Posterior vena cava (tissue), 2 donors: Measurements from ENCODE around the gene KRTAP9-6. TPM values are rescaled to one million over a fixed set of nuclear protein-coding genes. Genes with fewer than 3 reads are reported as not detected.
"Not testable (repeated sequence)": the region's sequence is repeated elsewhere in the genome, so short reads cannot be mapped to it uniquely, and the experiment has no call there.

ENCODE experiments used
- DNase-seq: peaks from one replicate; pipeline ENCODE4 v3.0.0-alpha.2; 2020; ENCODE audit warnings: low spot score
- intact Hi-C, 2 donors: fragments of 100-400 bp; cut with DNase I; formaldehyde crosslinking; loops; one replicate each; pipeline versions ENCODE4 v1.14.1 to v1.14.2; 2022 to 2023
- long read RNA-seq, 2 donors: library from polyadenylated mRNA; unstranded; transcript quantifications; one replicate each; pipeline ENCODE4 v2.0.0, GENCODE V29; 2020 to 2021
- total RNA-seq, 2 donors: library from RNA; stranded (reverse); fragmentation: NEBNext Ultra II Directional; extraction: Animal tissue kit (Norgen Biotek cat#: 25700); gene quantifications; one replicate each; pipeline ENCODE4 v1.2.1, GENCODE V29; 2021
- donor health status: DM: yes; HTN: yes; CAD: no.
- donor health status: DM: yes; HTN: yes; CAD: no.

The KRTAP9-6 gene, protein sequence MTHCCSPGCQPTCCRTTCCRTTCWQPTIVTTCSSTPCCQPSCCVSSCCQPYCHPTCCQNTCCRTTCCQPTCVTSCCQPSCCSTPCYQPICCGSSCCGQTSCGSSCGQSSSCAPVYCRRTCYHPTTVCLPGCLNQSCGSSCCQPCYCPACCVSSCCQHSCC
- not detected for total RNA-seq
- long read RNA-seq, donor 1: 0 reads
- long read RNA-seq, donor 2: 0 reads

GRCh38 chr17:41265078-41265477, at the start of gene KRTAP9-6:
Gene KRTAP9-6 (plus strand): TSS chr17:41265378. CDS start chr17:41265378, 0 bp downstream.
- intact Hi-C loops: no loop called here
- DNase-seq: no peak

GRCh38 chr17:41215681-41216080, 49.5 kb upstream of the KRTAP9-6 start:
- DNase-seq: no peak
- intact Hi-C loops: no loop called here

GRCh38 chr17:41223821-41224220, 41.4 kb upstream of the KRTAP9-6 start:
- intact Hi-C loops: no loop called here
- DNase-seq: no peak

DNA sequence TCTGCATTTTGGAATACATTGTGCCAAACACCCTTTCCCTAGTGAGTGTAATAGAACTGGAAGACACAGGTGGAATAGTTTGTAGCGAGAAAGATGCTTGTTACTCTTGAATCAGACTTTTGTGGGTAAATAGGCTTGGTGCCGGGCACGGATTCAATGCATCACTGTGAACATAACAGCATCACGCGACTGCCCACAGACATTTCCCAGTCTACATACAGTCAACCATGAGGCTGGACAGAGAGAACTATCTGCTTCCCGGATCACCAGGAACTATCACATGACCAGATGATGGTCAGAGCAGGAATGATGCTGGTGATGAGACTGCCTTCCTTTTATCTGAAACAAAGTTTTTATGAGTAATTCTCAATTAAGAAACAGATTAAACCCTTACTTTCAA, 39.1 kb upstream of the KRTAP9-6 start:
- no peak for DNase-seq
- intact Hi-C loops: no loop called here

- DNase-seq, intact Hi-C loops: not testable (repeated sequence)
Observed at GRCh38 chr17:41226598-41227095, 38.5 kb upstream of the KRTAP9-6 start, which contains the start of gene KRTAP9-2. Gene KRTAP9-2 (plus strand): TSS chr17:41226648. CDS start chr17:41226655, 7 bp downstream.

- intact Hi-C loops: no loop called here
- DNase-seq: no peak
Observed at GRCh38 chr17:41230094-41230493, 35.1 kb upstream of the KRTAP9-6 start.

DNA sequence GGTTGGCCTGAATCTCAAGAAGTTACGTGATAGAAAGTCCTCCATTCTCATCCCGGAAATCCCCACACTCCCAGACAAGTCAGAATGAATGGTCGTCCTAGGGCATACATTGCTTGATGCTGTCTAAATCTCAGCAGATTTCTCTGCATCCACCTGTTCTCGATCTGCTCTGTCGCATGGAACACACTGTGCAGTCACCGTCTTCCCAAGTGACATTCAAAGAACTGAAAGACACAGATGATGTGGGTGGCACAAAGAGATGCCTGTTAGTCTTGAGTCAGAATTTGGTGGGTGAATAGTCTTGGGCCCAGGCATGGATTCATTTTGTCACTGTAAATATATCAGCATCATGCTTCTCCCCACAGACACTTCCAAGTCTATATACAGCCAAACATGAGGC, 33.4 kb upstream of the KRTAP9-6 start:
- DNase-seq: no peak
- intact Hi-C loops: no loop called here

- intact Hi-C loops, DNase-seq: not testable (repeated sequence)
Observed at GRCh38 chr17:41232399-41233105, 32.6 kb upstream of the KRTAP9-6 start, which contains the start of gene KRTAP9-3. Gene KRTAP9-3 (plus strand): TSS chr17:41232449. CDS start chr17:41232502, 53 bp downstream.

- intact Hi-C loops, DNase-seq: not testable (repeated sequence)
Observed at GRCh38 chr17:41237116-41237515, 28.1 kb upstream of the KRTAP9-6 start.

DNA sequence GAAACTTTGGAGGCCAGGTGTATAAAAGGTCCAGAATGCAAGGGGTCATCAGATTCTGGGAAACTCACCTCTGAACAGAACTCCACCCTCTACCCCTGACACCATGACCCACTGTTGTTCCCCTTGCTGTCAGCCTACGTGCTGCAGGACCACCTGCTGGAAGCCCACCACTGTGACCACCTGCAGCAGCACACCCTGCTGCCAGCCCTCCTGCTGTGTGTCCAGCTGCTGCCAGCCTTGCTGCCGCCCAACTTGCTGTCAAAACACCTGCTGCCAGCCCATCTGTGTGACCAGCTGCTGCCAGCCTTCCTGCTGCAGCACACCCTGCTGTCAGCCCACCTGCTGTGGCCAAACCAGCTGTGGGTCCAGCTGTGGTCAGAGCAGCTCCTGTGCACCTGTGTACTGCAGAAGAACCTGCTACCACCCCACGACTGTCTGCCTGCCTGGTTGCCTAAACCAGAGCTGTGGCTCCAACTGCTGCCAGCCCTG, 27.2 kb upstream of the KRTAP9-6 start, which contains the start of gene KRTAP9-8:
TSS of gene KRTAP9-8 (plus strand) at position 51 of the 489 bp plus-strand sequence. CDS start at position 104, 53 bp downstream.
- DNase-seq, intact Hi-C loops: not testable (repeated sequence)

DNA sequence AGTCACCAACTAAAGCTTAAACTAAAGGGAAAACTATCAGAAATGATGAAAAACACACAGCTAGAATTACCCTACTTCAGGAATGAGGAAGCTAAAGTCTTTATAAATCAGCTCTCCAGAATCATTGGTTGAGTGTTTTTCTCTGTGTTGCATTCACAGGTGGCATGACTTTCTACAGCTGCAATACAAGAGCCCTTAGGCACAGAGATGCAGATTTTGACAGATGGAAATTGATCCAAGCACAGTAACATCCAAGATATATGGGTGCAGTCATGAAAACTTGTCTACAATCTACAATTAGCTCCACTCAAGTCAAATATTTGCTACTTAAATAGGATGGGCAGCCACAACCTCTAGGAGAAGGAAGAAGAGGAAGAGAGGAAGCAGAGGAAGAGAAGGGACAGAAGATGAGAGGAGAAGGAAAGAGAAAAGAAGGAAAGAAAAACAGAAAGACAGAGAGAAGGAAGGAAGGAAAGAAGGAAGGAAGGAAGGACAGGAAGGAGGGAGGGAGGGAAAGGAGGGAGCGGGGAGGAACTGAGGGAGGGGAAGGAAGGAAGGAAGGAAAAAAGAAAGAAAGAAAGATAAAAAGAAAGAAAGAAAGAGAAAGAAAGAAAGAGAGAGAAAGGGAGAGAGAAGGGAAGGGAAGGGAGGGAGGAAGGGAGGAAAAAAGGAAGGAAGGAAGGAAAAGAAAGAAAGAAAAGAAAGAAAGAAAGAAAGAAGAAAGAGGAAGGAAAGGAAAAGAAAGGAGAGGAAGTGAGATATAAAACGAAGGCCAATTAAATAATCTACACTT, 18.0 kb upstream of the KRTAP9-6 start:
- intact Hi-C loops, DNase-seq: not testable (repeated sequence)

DNA sequence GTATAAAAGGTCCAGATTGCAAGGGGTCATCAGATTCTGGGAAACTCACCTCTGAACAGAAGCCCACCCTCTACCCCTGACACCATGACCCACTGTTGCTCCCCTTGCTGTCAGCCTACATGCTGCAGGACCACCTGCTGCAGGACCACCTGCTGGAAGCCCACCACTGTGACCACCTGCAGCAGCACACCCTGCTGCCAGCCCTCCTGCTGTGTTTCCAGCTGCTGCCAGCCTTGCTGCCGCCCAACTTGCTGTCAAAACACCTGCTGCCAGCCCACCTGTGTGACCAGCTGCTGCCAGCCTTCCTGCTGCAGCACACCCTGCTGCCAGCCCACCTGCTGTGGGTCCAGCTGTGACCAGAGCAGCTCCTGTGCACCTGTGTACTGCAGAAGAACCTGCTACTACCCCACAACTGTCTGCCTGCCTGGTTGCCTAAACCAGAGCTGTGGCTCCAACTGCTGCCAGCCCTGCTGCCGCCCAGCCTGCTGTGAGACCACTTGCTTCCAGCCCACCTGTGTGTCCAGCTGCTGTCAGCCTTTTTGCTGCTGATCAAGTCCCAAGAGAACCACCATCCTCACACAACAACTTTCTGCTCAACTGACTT, 15.4 kb upstream of the KRTAP9-6 start, which contains the start of gene KRTAP9-4:
TSS of gene KRTAP9-4 (plus strand) at position 51 of the 604 bp plus-strand sequence. CDS start at position 85, 34 bp downstream.
- not testable (repeated sequence) for DNase-seq

DNA sequence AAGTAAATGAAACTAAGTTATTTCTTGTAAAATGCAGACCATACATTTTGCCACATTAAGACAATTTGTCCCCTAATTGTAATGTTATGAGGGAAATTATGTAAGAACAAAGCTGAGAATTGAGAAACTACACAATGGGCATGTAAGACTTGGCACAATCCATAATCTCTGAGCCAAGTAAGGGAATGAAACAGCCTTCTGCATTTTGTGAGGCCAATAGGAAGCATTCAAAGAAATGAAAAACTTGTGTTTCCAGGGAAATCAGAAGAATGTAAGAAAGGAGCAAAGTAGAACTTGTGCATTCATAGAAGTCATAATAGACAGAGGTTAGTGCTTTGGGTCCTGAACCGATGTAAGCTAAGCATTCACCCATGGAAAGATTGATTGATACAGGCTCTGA, 13.9 kb upstream of the KRTAP9-6 start:
- intact Hi-C loops: no loop called here
- no peak for DNase-seq

More for the DNA sequence above, 15.4 kb upstream of the KRTAP9-6 start, which contains the start of gene KRTAP9-4:
- intact Hi-C loops: not testable (repeated sequence)

DNA sequence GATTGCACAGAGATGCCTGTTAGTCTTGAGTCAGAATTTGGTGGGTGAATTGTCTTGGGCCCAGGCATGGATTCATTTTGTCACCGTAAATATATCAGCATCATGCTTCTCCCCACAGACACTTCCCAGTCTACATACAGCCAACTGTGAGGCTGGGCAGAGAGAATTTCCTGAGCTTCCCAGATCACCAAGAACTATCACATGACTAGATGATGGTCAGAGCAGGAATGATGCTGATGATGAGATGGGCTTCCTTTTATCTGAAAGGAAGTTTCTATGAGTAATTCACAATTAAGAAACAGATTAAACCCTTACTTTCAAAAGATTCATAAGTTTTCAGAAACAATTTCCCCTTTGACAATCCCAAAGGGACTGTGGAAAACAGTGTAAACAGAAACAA, 10.3 kb upstream of the KRTAP9-6 start:
- DNase-seq: no peak
- intact Hi-C loops: no loop called here

- DNase-seq, intact Hi-C loops: not testable (repeated sequence)
Observed at GRCh38 chr17:41255381-41256290, 9.5 kb upstream of the KRTAP9-6 start, which contains the start of gene KRTAP9-9. Gene KRTAP9-9 (plus strand): TSS chr17:41255384.

GRCh38 chr17:41256291-41256685, 8.9 kb upstream of the KRTAP9-6 start:
- intact Hi-C loops: no loop called here
- DNase-seq: no peak

DNA sequence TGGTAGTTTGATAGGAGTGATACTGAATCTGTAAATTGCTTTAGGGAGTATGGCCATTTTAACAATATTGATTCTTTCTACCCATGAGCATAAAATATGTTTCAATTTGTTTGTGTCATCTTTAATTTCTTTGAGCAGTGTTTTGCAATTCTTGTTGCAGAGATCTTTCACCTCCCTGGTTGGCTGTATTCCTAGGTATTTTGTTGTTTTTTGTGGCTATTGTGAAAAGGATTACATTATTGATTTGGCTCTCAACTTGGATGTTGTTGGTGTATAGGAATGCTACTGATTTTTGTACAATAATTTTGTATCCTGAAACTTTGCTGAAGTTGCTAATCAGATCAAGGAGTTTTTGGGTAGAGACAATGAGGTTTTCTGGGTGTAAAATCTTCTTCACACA, 6.8 kb upstream of the KRTAP9-6 start:
- intact Hi-C loops: no loop called here
- DNase-seq: no peak

GRCh38 chr17:41263212-41263611, 2.0 kb upstream of the KRTAP9-6 start:
- intact Hi-C loops: no loop called here
- no peak for DNase-seq
